Tibial artery (tissue), 4 donors: ENCODE results near the gene FHAD1.

Source experiments
- DNase-seq, 2 donors: peaks; one replicate each; pipeline ENCODE4 v3.0.0-alpha.2; 2019
- H3K27ac ChIP-seq, 2 donors: fragments of 200-600 bp; sonication (generic) in 1 of 2; 1 replicate in 1 of 2; 2 replicates in 1 of 2; pipeline ENCODE4 v1.5.1; 2018 to 2019; ENCODE audit warnings: mild to moderate bottlenecking in 1 of 2
- H3K27me3 ChIP-seq, 2 donors: fragments of 200-600 bp; sonication (generic) in 1 of 2; one replicate each; pipeline versions ENCODE4 v1.5.1 to v1.6.0; 2016 to 2019
- H3K36me3 ChIP-seq, 3 donors: fragments of 200-600 bp; sonication (generic) in 2 of 3; one replicate each; pipeline ENCODE4 v1.5.1; 2016 to 2019; ENCODE audit warnings: mild to moderate bottlenecking in 2 of 3
- H3K4me1 ChIP-seq, 4 donors: fragments of 200-600 bp; sonication (generic) in 2 of 4; 1 replicate in 3 of 4; 2 replicates in 1 of 4; pipeline ENCODE4 v1.5.1; 2016 to 2019
- H3K4me3 ChIP-seq, 2 donors: fragments of 200-600 bp; sonication (generic) in 1 of 2; 1 replicate in 1 of 2; 2 replicates in 1 of 2; pipeline ENCODE4 v1.5.1; 2018 to 2019; ENCODE audit warnings: mild to moderate bottlenecking in 2 of 2
- H3K9me3 ChIP-seq, 3 donors: fragments of 200-600 bp; sonication (generic) in 1 of 3; one replicate each; pipeline ENCODE4 v1.5.1; 2016 to 2019
- CTCF ChIP-seq, 2 experiments: fragments of 200-600 bp in 1 of 2; fragments of 450-650 bp in 1 of 2; IDR thresholded peaks; one replicate each; pipeline ENCODE4 v1.5.1; 2017 to 2019; ENCODE audit warnings: antibody characterized with exemption in 2 of 2, mild to moderate bottlenecking in 1 of 2, moderate library complexity in 1 of 2
- intact Hi-C: fragments of 100-400 bp; cut with DNase I; formaldehyde crosslinking; loops from one replicate; pipeline ENCODE4 v1.15.0; 2023; ENCODE audit warnings: low total_unique reads

FHAD1 gene

GRCh38 chr1:15246960-15247614 lies at the start of gene FHAD1:
Gene FHAD1 (plus strand): TSS chr1:15247223. CDS start chr1:15251785, 4,562 bp downstream.
- no peak for DNase-seq
- Histone ChIP-seq H3K27ac (peak within 1 kb of the TSS in 1 of 2 donors; percentile 30), H3K9me3 (no peaks in the 10 kb centered on the region), H3K27me3 (peaks cover 0 to 6% of the 10 kb centered on the region in 2 donors), H3K36me3 (no peaks in the 10 kb centered on the region), H3K4me3 (peak within 1 kb of the TSS; percentile 42 to 56), H3K4me1 (peaks cover 5 to 26% (median 17%) of the 10 kb centered on the region in 4 donors)
- intact Hi-C loops, result no loop called here
- no peak for TF ChIP-seq CTCF (IDR thresholded peaks at IDR 0.05)

GRCh38 chr1:15197591-15198447 lies 49.2 kb upstream of the FHAD1 start:
- TF ChIP-seq CTCF (IDR thresholded peaks at IDR 0.05), result no peak
- no peak for DNase-seq
- H3K4me3 ChIP-seq, result no peak overlapping the region
- intact Hi-C loops, result no loop called here
- no peaks in the 10 kb centered on the region for H3K36me3 ChIP-seq
- H3K9me3 ChIP-seq, result no peaks in the 10 kb centered on the region
- no peaks in the 10 kb centered on the region for H3K27me3 ChIP-seq
- H3K27ac ChIP-seq, result peak overlapping the region in 1 of 2 donors; percentile 4
- H3K4me1 ChIP-seq, result peaks cover 0 to 63% (median 24%) of the 10 kb centered on the region in 4 donors

GRCh38 chr1:15198684-15199083 lies 48.3 kb upstream of the FHAD1 start:
- Histone ChIP-seq H3K27ac (no peak overlapping the region), H3K4me3 (no peak overlapping the region), H3K9me3 (no peaks in the 10 kb centered on the region), H3K36me3 (no peaks in the 10 kb centered on the region), H3K27me3 (no peaks in the 10 kb centered on the region), H3K4me1 (peaks cover 0 to 70% (median 25%) of the 10 kb centered on the region in 4 donors)
- no peak for TF ChIP-seq CTCF (IDR thresholded peaks at IDR 0.05)
- intact Hi-C loops, result no loop called here
- no peak for DNase-seq

- Histone ChIP-seq H3K27ac (peak overlapping the region; percentile 74 to 81), H3K36me3 (no peaks in the 10 kb centered on the region), H3K9me3 (no peaks in the 10 kb centered on the region), H3K4me3 (peak overlapping the region in 1 of 2 donors; percentile 25), H3K4me1 (peaks cover 0 to 84% (median 23%) of the 10 kb centered on the region in 4 donors), H3K27me3 (no peaks in the 10 kb centered on the region)
- intact Hi-C loops, result no loop called here
- DNase-seq, result no peak
- no peak for TF ChIP-seq CTCF (IDR thresholded peaks at IDR 0.05)
These were observed 45.8 kb upstream of the FHAD1 start for GRCh38 chr1:15201221-15201620.

- Histone ChIP-seq H3K4me1 (peaks cover 0 to 84% (median 30%) of the 10 kb centered on the region in 4 donors), H3K4me3 (peak overlapping the region in 1 of 2 donors; percentile 25)
- intact Hi-C loops, result no loop called here
These were observed 45.0 kb upstream of the FHAD1 start for GRCh38 chr1:15201849-15202551.

More at GRCh38 chr1:15201849-15202551, 45.0 kb upstream of the FHAD1 start:
- no peaks in the 10 kb centered on the region for H3K9me3 ChIP-seq
- H3K36me3 ChIP-seq, result no peaks in the 10 kb centered on the region
- DNase-seq, result no peak
- no peak for TF ChIP-seq CTCF (IDR thresholded peaks at IDR 0.05)
- peak overlapping the region; percentile 74 to 81 for H3K27ac ChIP-seq
- H3K27me3 ChIP-seq, result no peaks in the 10 kb centered on the region
